SK-N-SH treated with all-trans-retinoic acid at 6 μM for 48 hours (cell line): ENCODE results near the gene MBOAT2.

Source experiments
- ATAC-seq: fragments of 200-7000 bp; cut with Tn5 transposase; 3 replicates; pipeline ENCODE4 v1.9.1; 2020; ENCODE audit warnings: mild to moderate bottlenecking, moderate library complexity
- ARNTL ChIP-seq: fragments of 450-650 bp; formaldehyde crosslinking; IDR thresholded peaks from 2 replicates; pipeline ENCODE4 v1.5.0; 2020; ENCODE audit warnings: low read depth, mild to moderate bottlenecking, moderate library complexity, borderline replicate concordance
- CREB5 ChIP-seq: fragments of 250-450 bp; sonication (Bioruptor Pico); IDR thresholded peaks from 2 replicates; pipeline ENCODE4 v1.5.1; 2020; ENCODE audit warnings: low read depth, mild to moderate bottlenecking, moderate library complexity
- CSDC2 ChIP-seq: fragments of 250-450 bp; sonication (Bioruptor Pico); IDR thresholded peaks from 2 replicates; pipeline ENCODE4 v1.5.0; 2020; ENCODE audit warnings: mild to moderate bottlenecking, moderate library complexity
- ESRRG ChIP-seq: fragments of 250-450 bp; sonication (Bioruptor Pico); IDR thresholded peaks from 2 replicates; pipeline ENCODE4 v1.6.1; 2021; ENCODE audit warnings: mild to moderate bottlenecking
- ISL1 ChIP-seq: fragments of 250-450 bp; sonication (Bioruptor Pico); IDR thresholded peaks from 2 replicates; pipeline ENCODE4 v2.1.2; 2022; ENCODE audit warnings: mild to moderate bottlenecking, moderate library complexity
- OSR1 ChIP-seq: fragments of 250-450 bp; sonication (Bioruptor Pico); IDR thresholded peaks from 2 replicates; pipeline ENCODE4 v1.8.0; 2022; ENCODE audit warnings: moderate library complexity, mild to moderate bottlenecking, inconsistent platforms
- PPARA ChIP-seq: fragments of 250-450 bp; sonication (Bioruptor Pico); IDR thresholded peaks from 2 replicates; pipeline ENCODE4 v1.5.0; 2020; ENCODE audit warnings: mild to moderate bottlenecking, borderline replicate concordance
- SNAI2 ChIP-seq: fragments of 250-450 bp; sonication (Bioruptor Pico); IDR thresholded peaks from 2 replicates; pipeline ENCODE4 v1.5.0; 2020; ENCODE audit warnings: mild to moderate bottlenecking, moderate library complexity
- TCF4 ChIP-seq: fragments of 250-450 bp; sonication (Bioruptor Pico); IDR thresholded peaks from 2 replicates; pipeline ENCODE4 v1.8.0; 2021; ENCODE audit warnings: mild to moderate bottlenecking, moderate library complexity, borderline replicate concordance
- TSHZ2 ChIP-seq: fragments of 250-450 bp; sonication (Bioruptor Pico); IDR thresholded peaks from 2 replicates; pipeline ENCODE4 v1.5.0; 2020; ENCODE audit warnings: mild to moderate bottlenecking, moderate library complexity
- ZC3H10 ChIP-seq: fragments of 250-450 bp; sonication (Bioruptor Pico); IDR thresholded peaks from 2 replicates; pipeline ENCODE4 v1.5.1; 2021; ENCODE audit warnings: mild to moderate bottlenecking, moderate library complexity
- ZFP3 ChIP-seq: fragments of 250-450 bp; sonication (Bioruptor Pico); IDR thresholded peaks from 2 replicates; pipeline ENCODE4 v1.5.0; 2020; ENCODE audit warnings: mild to moderate bottlenecking, moderate library complexity
- ZFP30 ChIP-seq: fragments of 450-650 bp; formaldehyde crosslinking; IDR thresholded peaks from 2 replicates; pipeline ENCODE4 v1.5.0; 2022; ENCODE audit warnings: mild to moderate bottlenecking, moderate library complexity
- ZNF565 ChIP-seq: fragments of 450-650 bp; formaldehyde crosslinking; conservative IDR thresholded peaks from 2 replicates; pipeline ENCODE4 v1.5.0; 2020; ENCODE audit warnings: low read depth, mild to moderate bottlenecking, moderate library complexity
- ZNF70 ChIP-seq: fragments of 450-650 bp; formaldehyde crosslinking; IDR thresholded peaks from 2 replicates; pipeline ENCODE4 v1.5.0; 2020; ENCODE audit warnings: mild to moderate bottlenecking, moderate library complexity
- ZNF8 ChIP-seq: fragments of 450-650 bp; formaldehyde crosslinking; IDR thresholded peaks from 2 replicates; pipeline ENCODE4 v1.5.0; 2020; ENCODE audit warnings: mild to moderate bottlenecking, moderate library complexity
- TF ChIP-seq, protein P1 (sequence below): fragments of 250-450 bp; sonication (Bioruptor Pico); IDR thresholded peaks from 2 replicates; pipeline ENCODE4 v1.8.0; 2020; ENCODE audit warnings: mild to moderate bottlenecking, moderate library complexity, borderline replicate concordance
- TF ChIP-seq, protein P2 (sequence below): fragments of 250-450 bp; sonication (Bioruptor Pico); IDR thresholded peaks from 2 replicates; pipeline ENCODE4 v1.5.1; 2021; ENCODE audit warnings: mild to moderate bottlenecking, moderate library complexity

MBOAT2 gene

DNA sequence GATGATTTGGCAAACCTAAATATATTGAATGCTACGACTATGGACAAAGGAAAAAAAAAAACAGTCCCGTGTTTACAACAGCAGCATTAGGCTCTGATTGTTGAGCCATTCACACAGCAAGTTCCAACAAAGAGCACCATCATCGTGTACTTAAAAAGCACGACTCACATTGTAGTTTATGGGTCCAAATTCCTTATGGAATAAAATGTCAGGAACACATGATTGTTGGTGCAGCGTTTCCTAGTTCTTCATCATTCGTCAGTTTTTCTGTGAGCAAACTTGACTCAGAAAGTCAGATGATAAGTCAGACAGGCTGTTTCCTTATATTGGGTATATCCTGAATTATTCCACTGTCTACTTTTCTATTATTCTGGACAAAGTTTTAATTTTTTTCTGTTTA is 156.1 kb downstream of the MBOAT2 start (continued):
- TF ChIP-seq, protein P1, sequence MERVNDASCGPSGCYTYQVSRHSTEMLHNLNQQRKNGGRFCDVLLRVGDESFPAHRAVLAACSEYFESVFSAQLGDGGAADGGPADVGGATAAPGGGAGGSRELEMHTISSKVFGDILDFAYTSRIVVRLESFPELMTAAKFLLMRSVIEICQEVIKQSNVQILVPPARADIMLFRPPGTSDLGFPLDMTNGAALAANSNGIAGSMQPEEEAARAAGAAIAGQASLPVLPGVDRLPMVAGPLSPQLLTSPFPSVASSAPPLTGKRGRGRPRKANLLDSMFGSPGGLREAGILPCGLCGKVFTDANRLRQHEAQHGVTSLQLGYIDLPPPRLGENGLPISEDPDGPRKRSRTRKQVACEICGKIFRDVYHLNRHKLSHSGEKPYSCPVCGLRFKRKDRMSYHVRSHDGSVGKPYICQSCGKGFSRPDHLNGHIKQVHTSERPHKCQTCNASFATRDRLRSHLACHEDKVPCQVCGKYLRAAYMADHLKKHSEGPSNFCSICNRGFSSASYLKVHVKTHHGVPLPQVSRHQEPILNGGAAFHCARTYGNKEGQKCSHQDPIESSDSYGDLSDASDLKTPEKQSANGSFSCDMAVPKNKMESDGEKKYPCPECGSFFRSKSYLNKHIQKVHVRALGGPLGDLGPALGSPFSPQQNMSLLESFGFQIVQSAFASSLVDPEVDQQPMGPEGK: no peak
- TF ChIP-seq ISL1 (CRISPR knock-in tag): no peak
- TF ChIP-seq ARNTL (CRISPR knock-in tag): no peak
- TF ChIP-seq ZC3H10 (CRISPR knock-in tag): no peak
- TF ChIP-seq OSR1 (CRISPR knock-in tag): no peak
- no peak for TF ChIP-seq CSDC2 (CRISPR knock-in tag)
- no peak for TF ChIP-seq ZNF70 (CRISPR knock-in tag)
- TF ChIP-seq, protein P2, sequence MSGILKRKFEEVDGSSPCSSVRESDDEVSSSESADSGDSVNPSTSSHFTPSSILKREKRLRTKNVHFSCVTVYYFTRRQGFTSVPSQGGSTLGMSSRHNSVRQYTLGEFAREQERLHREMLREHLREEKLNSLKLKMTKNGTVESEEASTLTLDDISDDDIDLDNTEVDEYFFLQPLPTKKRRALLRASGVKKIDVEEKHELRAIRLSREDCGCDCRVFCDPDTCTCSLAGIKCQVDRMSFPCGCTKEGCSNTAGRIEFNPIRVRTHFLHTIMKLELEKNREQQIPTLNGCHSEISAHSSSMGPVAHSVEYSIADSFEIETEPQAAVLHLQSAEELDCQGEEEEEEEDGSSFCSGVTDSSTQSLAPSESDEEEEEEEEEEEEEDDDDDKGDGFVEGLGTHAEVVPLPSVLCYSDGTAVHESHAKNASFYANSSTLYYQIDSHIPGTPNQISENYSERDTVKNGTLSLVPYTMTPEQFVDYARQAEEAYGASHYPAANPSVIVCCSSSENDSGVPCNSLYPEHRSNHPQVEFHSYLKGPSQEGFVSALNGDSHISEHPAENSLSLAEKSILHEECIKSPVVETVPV (CRISPR knock-in tag): no peak
- TF ChIP-seq, all 23 proteins: peak for 0

- TF ChIP-seq ESRRG (CRISPR knock-in tag): no peak
- TF ChIP-seq, all 23 proteins: peak for 0
Measured at GRCh38 chr2:8841932-8842331, 161.6 kb downstream of the MBOAT2 start.

GRCh38 chr2:8840475-8841091 is 162.9 kb downstream of the MBOAT2 start:
- ATAC-seq: no peak
- no peak for TF ChIP-seq ZNF565 (CRISPR knock-in tag)
- no peak for TF ChIP-seq ESRRG (CRISPR knock-in tag)
- TF ChIP-seq, protein P1: no peak
- no peak for TF ChIP-seq OSR1 (CRISPR knock-in tag)
- TF ChIP-seq CSDC2 (CRISPR knock-in tag): no peak
- no peak for TF ChIP-seq ARNTL (CRISPR knock-in tag)
- TF ChIP-seq SNAI2 (CRISPR knock-in tag): no peak
- TF ChIP-seq TSHZ2 (CRISPR knock-in tag): no peak
- TF ChIP-seq ISL1 (CRISPR knock-in tag): no peak
- TF ChIP-seq, all 23 proteins: peak for 0

More at GRCh38 chr2:8841932-8842331, 161.6 kb downstream of the MBOAT2 start:
- no peak for ATAC-seq

DNA sequence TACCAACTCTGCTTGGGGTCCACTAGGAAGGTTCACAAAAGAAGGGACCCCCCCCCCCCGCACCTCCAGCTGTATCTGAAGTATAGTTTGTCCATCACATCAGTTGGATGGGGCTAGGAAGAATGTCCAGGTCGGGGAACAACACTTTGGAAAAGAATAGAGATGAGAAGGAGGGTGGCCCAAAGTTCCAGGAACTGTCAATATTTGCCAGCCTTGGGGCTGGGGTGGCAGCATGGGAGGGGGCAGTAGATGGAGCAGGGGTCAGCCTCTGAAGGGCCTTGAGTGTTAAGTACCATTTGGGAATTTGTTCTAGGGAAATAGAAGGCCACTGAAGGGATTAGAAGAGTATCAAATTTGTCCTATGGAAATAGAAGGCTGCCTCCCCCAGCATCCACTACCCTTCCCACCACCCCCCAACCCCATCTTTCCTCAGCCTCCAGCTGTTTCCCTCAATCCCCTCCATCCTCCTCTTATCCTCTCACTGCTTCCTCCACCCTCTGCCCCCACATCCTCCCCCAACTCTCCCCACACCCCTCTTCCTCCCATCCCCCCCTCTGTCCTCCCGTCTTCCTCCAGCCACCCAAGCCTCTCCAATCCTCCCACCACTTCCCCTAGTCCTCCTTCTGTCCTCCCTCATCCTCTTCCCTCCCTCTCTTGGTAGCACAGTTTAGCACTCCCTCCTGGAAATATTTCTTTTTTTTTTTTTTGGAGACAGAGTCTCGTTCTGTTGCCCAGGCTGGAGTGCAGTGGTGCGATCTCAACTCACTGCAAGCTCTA is 164.1 kb downstream of the MBOAT2 start:
- ATAC-seq: no peak
- TF ChIP-seq ZNF70 (CRISPR knock-in tag) (no peak), ZFP3 (no peak), SNAI2 (CRISPR knock-in tag) (no peak), ZNF565 (CRISPR knock-in tag) (no peak)
- TF ChIP-seq, all 23 proteins: peak for 0

DNA sequence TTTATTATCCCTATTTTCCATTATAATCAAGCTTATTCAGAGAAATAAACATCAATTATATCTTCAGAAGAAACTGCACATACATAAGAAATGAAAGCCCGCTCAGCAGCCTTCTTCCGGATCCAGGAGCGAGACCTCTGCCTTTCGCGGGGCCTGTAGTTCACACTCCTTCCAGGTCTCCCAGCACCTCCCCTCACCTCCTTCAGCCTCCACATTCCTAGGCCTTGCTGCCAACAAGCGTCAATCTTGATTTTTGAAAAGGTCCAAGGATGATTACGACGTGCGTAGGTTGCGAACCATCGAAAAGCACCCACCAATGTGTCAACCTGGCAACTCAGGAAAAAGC is 165.7 kb downstream of the MBOAT2 start:
- ATAC-seq: peak; percentile 11
- TF ChIP-seq CREB5 (no peak), PPARA (CRISPR knock-in tag) (no peak), CSDC2 (CRISPR knock-in tag) (no peak), ZNF70 (CRISPR knock-in tag) (no peak), TCF4 (CRISPR knock-in tag) (no peak), ZFP30 (CRISPR knock-in tag) (no peak), SNAI2 (CRISPR knock-in tag) (no peak), ZNF8 (CRISPR knock-in tag) (no peak), ZC3H10 (CRISPR knock-in tag) (no peak), ZNF565 (CRISPR knock-in tag) (no peak), ISL1 (CRISPR knock-in tag) (no peak), ZFP3 (no peak)
- TF ChIP-seq, protein P2 (CRISPR knock-in tag): no peak
- TF ChIP-seq, protein P1: no peak
